BLaER1 (cell line): ENCODE measurements around the gene NELFA.

Experiments used
- H3K27ac ChIP-seq: shearing (Covaris generic); formaldehyde crosslinking; 2 replicates; pipeline ENCODE4 v1.8.1; 2022
- H3K27me3 ChIP-seq: shearing (Covaris generic); formaldehyde crosslinking; 2 replicates; pipeline ENCODE4 v1.8.1; 2022
- H3K36me3 ChIP-seq: shearing (Covaris generic); formaldehyde crosslinking; 2 replicates; pipeline ENCODE4 v1.8.1; 2022
- H3K4me1 ChIP-seq: shearing (Covaris generic); formaldehyde crosslinking; 2 replicates; pipeline ENCODE4 v1.8.1; 2022
- H3K4me2 ChIP-seq: shearing (Covaris generic); formaldehyde crosslinking; 2 replicates; pipeline ENCODE4 v1.8.1; 2022
- H3K4me3 ChIP-seq: shearing (Covaris generic); formaldehyde crosslinking; 2 replicates; pipeline ENCODE4 v1.8.1; 2022
- H3K9ac ChIP-seq: shearing (Covaris generic); formaldehyde crosslinking; 2 replicates; pipeline ENCODE4 v1.8.1; 2022
- H3K9me3 ChIP-seq: shearing (Covaris generic); formaldehyde crosslinking; 2 replicates; pipeline ENCODE4 v1.8.1; 2022
- H4K20me1 ChIP-seq: shearing (Covaris generic); formaldehyde crosslinking; 2 replicates; pipeline ENCODE4 v1.8.1; 2022
- Cebpa-rat ChIP-seq: shearing (Covaris generic); IDR thresholded peaks from 2 replicates; pipeline ENCODE4 v1.8.1; 2022

Gene NELFA

GRCh38 chr4:1943928-1944327 is 64.8 kb downstream of the NELFA start:
- Histone ChIP-seq H3K9me3 (no peaks in the 10 kb centered on the region), H4K20me1 (peaks cover 54% of the 10 kb centered on the region), H3K36me3 (peaks cover 100% of the 10 kb centered on the region), H3K4me1 (no peaks in the 10 kb centered on the region), H3K4me3 (no peak overlapping the region), H3K27me3 (no peaks in the 10 kb centered on the region), H3K9ac (no peak overlapping the region), H3K4me2 (no peak overlapping the region), H3K27ac (no peak overlapping the region)
- TF ChIP-seq Cebpa-rat, result no peak

GRCh38 chr4:1940566-1940965 is 68.2 kb downstream of the NELFA start:
- Histone ChIP-seq H3K9me3 (no peaks in the 10 kb centered on the region), H3K9ac (no peak overlapping the region), H4K20me1 (peaks cover 41% of the 10 kb centered on the region), H3K4me3 (no peak overlapping the region), H3K4me1 (no peaks in the 10 kb centered on the region), H3K27ac (no peak overlapping the region), H3K36me3 (peaks cover 96% of the 10 kb centered on the region), H3K27me3 (no peaks in the 10 kb centered on the region), H3K4me2 (no peak overlapping the region)
- TF ChIP-seq Cebpa-rat, result no peak

GRCh38 chr4:1939664-1940509 is 68.9 kb downstream of the NELFA start:
- H3K27me3 ChIP-seq, result no peaks in the 10 kb centered on the region
- peaks cover 44% of the 10 kb centered on the region for H4K20me1 ChIP-seq
- no peak overlapping the region for H3K4me3 ChIP-seq
- H3K9me3 ChIP-seq, result no peaks in the 10 kb centered on the region
- H3K4me1 ChIP-seq, result no peaks in the 10 kb centered on the region
- H3K9ac ChIP-seq, result no peak overlapping the region
- H3K36me3 ChIP-seq, result peaks cover 96% of the 10 kb centered on the region
- TF ChIP-seq Cebpa-rat, result no peak
- no peak overlapping the region for H3K4me2 ChIP-seq
- H3K27ac ChIP-seq, result no peak overlapping the region

- Histone ChIP-seq H3K27ac (no peak overlapping the region), H3K9ac (no peak overlapping the region), H3K4me2 (no peak overlapping the region), H3K27me3 (no peaks in the 10 kb centered on the region), H3K9me3 (no peaks in the 10 kb centered on the region), H4K20me1 (peaks cover 52% of the 10 kb centered on the region), H3K4me1 (no peaks in the 10 kb centered on the region), H3K4me3 (no peak overlapping the region), H3K36me3 (peaks cover 91% of the 10 kb centered on the region)
- no peak for TF ChIP-seq Cebpa-rat
These were observed 70.7 kb downstream of the NELFA start for GRCh38 chr4:1938027-1938426.

GRCh38 chr4:1937550-1937949 is 71.2 kb downstream of the NELFA start:
- H3K36me3 ChIP-seq, result peaks cover 91% of the 10 kb centered on the region
- TF ChIP-seq Cebpa-rat, result no peak

GRCh38 chr4:1933700-1934099 is 75.1 kb downstream of the NELFA start:
- no peak overlapping the region for H3K27ac ChIP-seq
- H3K9ac ChIP-seq, result no peak overlapping the region
- peaks cover 71% of the 10 kb centered on the region for H4K20me1 ChIP-seq
- no peak for TF ChIP-seq Cebpa-rat
- no peak overlapping the region for H3K4me3 ChIP-seq
- H3K4me1 ChIP-seq, result no peaks in the 10 kb centered on the region
- peaks cover 91% of the 10 kb centered on the region for H3K36me3 ChIP-seq
- H3K27me3 ChIP-seq, result no peaks in the 10 kb centered on the region
- H3K9me3 ChIP-seq, result no peaks in the 10 kb centered on the region
- no peak overlapping the region for H3K4me2 ChIP-seq

More at GRCh38 chr4:1937550-1937949, 71.2 kb downstream of the NELFA start:
- Histone ChIP-seq H3K27me3 (no peaks in the 10 kb centered on the region), H3K4me2 (no peak overlapping the region), H3K9ac (no peak overlapping the region), H3K9me3 (no peaks in the 10 kb centered on the region), H3K27ac (no peak overlapping the region), H3K4me1 (no peaks in the 10 kb centered on the region), H3K4me3 (no peak overlapping the region), H4K20me1 (peaks cover 56% of the 10 kb centered on the region)

GRCh38 chr4:1932736-1933135 is 76.0 kb downstream of the NELFA start:
- Histone ChIP-seq H3K27me3 (no peaks in the 10 kb centered on the region), H4K20me1 (peaks cover 77% of the 10 kb centered on the region), H3K4me1 (no peaks in the 10 kb centered on the region), H3K9me3 (no peaks in the 10 kb centered on the region), H3K36me3 (peaks cover 95% of the 10 kb centered on the region), H3K4me2 (no peak overlapping the region), H3K4me3 (no peak overlapping the region), H3K9ac (no peak overlapping the region), H3K27ac (no peak overlapping the region)
- no peak for TF ChIP-seq Cebpa-rat
